Measurements from ENCODE around the gene AP3S2.

AP3S2 gene

DNA sequence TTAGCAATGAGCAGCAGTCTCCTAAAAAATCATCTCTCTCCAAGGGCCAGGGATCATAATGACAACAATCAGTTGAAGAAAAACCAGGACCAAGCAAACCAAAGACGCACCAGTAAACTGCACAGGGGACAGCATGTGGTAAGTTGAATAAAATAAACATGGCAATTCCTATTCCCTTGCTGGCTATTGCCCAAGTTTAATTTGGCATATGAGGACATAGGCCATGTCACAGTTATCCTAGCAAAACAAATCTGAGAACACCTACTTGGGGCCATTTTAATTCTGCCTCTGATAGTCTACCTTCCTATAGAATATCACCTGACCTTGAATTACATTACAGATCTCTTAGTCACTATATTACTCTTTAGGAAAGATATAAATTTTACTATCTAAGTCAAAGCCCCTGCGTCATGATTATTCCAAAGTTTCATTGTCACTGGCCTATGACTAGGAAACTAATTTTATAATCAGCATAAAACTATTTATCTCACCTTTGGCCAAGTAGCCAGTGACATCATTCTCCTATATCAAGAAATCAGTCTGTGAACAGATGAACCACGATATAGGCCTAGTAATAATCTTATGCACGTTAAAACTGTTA is 23.0 kb downstream of the AP3S2 start:
- TF ChIP-seq, protein P1, sequence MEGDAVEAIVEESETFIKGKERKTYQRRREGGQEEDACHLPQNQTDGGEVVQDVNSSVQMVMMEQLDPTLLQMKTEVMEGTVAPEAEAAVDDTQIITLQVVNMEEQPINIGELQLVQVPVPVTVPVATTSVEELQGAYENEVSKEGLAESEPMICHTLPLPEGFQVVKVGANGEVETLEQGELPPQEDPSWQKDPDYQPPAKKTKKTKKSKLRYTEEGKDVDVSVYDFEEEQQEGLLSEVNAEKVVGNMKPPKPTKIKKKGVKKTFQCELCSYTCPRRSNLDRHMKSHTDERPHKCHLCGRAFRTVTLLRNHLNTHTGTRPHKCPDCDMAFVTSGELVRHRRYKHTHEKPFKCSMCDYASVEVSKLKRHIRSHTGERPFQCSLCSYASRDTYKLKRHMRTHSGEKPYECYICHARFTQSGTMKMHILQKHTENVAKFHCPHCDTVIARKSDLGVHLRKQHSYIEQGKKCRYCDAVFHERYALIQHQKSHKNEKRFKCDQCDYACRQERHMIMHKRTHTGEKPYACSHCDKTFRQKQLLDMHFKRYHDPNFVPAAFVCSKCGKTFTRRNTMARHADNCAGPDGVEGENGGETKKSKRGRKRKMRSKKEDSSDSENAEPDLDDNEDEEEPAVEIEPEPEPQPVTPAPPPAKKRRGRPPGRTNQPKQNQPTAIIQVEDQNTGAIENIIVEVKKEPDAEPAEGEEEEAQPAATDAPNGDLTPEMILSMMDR (IDR thresholded peaks at IDR 0.05): no peak

DNA sequence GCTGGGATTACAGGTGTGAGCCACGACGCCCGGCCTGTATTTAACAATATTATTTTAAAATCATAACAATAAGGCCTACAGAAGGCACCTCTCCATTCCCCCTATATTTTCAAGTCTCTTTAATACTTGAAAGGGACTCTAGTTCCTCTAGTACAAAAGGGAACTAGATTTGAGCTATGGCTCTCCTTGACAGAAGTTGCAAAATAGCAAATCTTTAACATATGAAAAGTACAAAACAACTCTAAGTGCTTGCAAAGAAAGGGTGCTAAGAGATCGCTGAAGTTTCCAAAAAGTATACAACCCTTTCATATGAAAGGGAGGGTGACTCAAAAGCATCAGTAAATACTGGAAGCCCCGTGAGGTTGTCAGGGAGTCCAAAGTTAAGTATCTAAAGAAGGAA is 23.8 kb downstream of the AP3S2 start:
- TF ChIP-seq, protein P1 (IDR thresholded peaks at IDR 0.05): no peak

DNA sequence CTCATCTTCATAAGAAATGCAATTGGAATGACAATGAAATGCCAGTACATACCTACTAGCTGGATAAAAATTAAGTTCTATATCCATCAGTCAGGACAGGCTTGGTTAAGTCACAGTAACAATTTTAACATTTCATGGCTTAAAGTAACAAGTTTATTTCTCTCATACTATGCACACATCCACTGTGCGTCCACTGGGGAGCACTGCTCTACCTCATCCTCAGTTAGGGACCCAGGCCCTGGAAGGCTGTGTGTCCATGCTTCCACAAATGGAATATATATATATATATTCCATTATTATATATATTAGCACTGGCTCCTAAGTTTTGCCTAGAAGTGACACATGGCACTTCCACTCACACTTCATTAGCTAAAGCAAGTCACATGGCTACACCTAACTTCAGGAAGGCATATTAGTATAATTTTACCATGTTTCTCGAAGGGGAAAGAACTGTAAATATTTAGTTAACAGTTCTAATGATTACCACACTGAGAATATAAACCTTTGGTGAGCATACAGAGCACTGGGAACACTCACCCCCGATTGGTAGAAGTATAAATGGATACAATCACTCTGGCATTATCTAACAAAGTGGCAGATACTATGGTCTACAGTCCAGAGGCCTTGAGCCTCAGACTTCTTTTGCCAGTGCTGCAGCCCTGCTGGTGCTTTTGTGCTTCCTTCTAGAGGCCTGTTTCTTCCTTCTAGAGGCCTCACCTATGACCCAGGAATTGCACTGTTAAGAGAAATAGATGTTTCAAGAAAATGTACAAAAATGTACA is 28.6 kb downstream of the AP3S2 start:
- TF ChIP-seq, protein P1 (IDR thresholded peaks at IDR 0.05): no peak

DNA sequence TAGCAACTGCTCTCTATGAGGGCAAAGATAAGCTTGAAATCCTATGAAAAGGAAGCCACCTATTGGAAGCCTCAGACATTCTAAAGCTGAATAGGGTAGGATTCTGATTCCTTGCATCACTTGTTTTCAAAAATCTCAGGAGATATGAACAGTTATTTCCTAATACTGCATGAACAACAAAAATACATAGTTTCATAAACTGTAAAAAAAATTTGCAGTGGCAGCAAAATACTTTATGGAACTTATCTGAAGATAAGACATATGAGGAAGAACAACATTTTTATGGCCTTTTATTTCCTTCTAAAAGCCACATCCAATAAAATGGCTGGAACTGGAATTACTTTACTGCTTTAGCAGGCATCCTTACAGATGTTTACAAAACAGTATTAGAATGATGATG is 29.9 kb downstream of the AP3S2 start:
- TF ChIP-seq, protein P1 (IDR thresholded peaks at IDR 0.05): no peak

DNA sequence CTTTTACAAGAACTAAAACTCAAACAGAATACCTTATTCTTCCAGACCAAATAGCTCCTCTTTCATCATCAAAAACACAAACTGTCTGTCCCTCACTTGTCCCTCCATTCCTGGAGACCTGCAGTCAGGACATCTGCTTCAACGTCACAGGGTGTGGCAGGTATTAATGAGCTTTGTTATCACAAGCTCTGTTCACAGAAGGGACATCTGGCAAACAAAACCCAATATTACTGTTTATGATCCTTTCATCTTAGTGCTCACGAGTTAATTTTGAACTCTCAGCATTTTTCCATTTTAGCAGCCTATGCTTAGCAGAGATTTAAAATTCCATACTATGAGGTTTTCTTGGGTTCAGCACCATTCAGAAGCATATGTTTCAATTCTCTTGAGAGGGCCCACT is 32.9 kb downstream of the AP3S2 start:
- TF ChIP-seq, protein P1 (IDR thresholded peaks at IDR 0.05): no peak

DNA sequence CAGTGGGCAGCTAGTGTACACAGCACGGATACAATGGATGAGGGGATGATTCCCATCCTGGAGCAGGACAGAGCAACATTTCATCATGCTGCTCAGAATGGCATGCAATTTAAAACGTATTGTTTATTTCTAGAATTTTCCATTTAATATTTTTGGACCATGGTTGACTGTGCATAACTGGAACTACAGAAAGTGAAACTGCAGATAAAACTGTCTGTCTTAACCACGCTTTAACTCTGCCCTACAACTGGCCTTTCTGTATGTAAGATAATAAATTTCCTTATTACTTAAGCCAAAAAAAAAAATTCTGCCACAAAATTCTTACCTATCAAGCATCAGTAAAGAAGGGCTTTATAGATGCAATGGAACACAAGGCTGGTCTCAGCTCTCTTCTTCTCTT is 33.4 kb downstream of the AP3S2 start:
- TF ChIP-seq, protein P1 (IDR thresholded peaks at IDR 0.05): no peak

DNA sequence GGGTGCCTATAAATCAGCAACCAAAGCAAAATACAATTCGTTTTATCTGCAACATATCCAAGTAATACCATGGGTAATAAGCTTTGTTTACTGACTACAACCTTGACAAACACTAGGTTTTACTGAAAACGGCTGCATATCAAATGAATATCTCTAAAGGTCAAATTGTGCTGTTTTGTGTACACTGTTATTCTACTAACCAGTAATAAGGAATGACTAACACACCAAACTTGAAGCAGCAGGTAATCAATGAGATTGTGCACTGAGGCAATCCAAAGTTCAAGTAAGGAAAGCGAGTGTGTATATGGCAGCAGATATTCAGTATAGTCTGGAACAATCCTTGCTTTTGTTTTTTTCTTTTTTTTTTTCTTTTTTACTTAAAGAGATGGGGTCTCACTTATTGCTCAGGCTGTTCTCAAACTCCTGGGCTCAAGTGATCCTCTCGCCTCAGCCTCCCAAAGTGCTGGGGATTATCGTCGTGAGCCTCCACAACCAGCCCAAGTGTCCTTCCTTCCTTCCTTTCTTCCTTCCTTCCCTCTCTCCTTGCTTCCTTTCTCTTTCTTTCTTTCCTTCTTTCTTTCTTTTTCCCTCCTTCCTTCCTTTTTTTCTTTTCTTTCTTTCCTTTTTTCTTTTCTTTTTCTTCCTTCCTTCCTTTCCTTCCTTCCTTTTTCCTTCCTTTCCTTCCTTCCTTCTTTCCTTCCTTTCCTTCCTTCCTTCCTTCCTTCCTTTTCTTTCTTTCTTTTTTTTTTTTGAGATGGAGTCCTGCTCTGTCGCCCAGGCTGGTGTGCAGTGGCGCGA is 34.9 kb downstream of the AP3S2 start:
- TF ChIP-seq, protein P1 (IDR thresholded peaks at IDR 0.05): no peak
